WERI-Rb-1 (cell line): ENCODE data around the gene SCGB1C1.
A peak's percentile ranks its signal among the peaks of the same experiment; 100 is the strongest.
"Not testable (repeated sequence)": the region's sequence is repeated elsewhere in the genome, so short reads cannot be mapped to it uniquely, and the experiment has no call there.

ENCODE experiments used
- DNase-seq: peaks from one replicate; pipeline ENCODE4 v3.0.0-alpha.2; 2020
- H3K27ac ChIP-seq: fragments of 250-450 bp; sonication (Bioruptor Pico); 2 replicates; pipeline ENCODE4 v1.5.1; 2020; ENCODE audit warnings: mild to moderate bottlenecking, moderate library complexity
- H3K27me3 ChIP-seq: fragments of 250-450 bp; sonication (Bioruptor Pico); 2 replicates; pipeline ENCODE4 v1.5.1; 2021; ENCODE audit warnings: mild to moderate bottlenecking, low read depth, moderate library complexity; ENCODE audit not compliant: insufficient read depth, severe bottlenecking
- H3K36me3 ChIP-seq: fragments of 250-450 bp; sonication (Bioruptor Pico); 2 replicates; pipeline ENCODE4 v1.5.1; 2020; ENCODE audit warnings: mild to moderate bottlenecking, moderate library complexity
- H3K4me3 ChIP-seq: 2 replicates; pipeline ENCODE4 v1.5.1; 2011; ENCODE audit warnings: low read depth, mild to moderate bottlenecking, control low read depth, low read length
- H3K9me3 ChIP-seq: fragments of 250-450 bp; sonication (Bioruptor Pico); 2 replicates; pipeline ENCODE4 v1.5.1; 2021; ENCODE audit warnings: mild to moderate bottlenecking, moderate library complexity; ENCODE audit not compliant: severe bottlenecking
- CTCF ChIP-seq: IDR thresholded peaks from 2 replicates; pipeline ENCODE4 v1.5.1; 2011; ENCODE audit warnings: low read depth, mild to moderate bottlenecking, control low read depth, inconsistent platforms, low read length

Gene SCGB1C1

GRCh38 chr11:235997-236773 lies 43.3 kb downstream of the SCGB1C1 start, which contains the start of gene SIRT3:
Gene SIRT3, minus strand, starts transcription at chr11:236342. Its CDS starts 14 bp downstream, at chr11:236328.
- peak within 1 kb of the TSS; percentile 93 for H3K4me3 ChIP-seq
- 0 out of 2 replicates have a peak, but pooled peaks have one; percentile 3 for TF ChIP-seq CTCF
- peak; percentile 83 for DNase-seq
- no peaks in the 10 kb centered on the region for H3K9me3 ChIP-seq
- peaks cover 21% of the 10 kb centered on the region for H3K36me3 ChIP-seq
- peak within 1 kb of the TSS; percentile 97 for H3K27ac ChIP-seq
- H3K27me3 ChIP-seq = no peaks in the 10 kb centered on the region

- peaks cover 28% of the 10 kb centered on the region for H3K36me3 ChIP-seq
- peak within 1 kb of the TSS; percentile 97 for H3K27ac ChIP-seq
- peak within 1 kb of the TSS; percentile 93 for H3K4me3 ChIP-seq
- no peaks in the 10 kb centered on the region for H3K27me3 ChIP-seq
- no peak for TF ChIP-seq CTCF
- DNase-seq = peak; percentile 76
- no peaks in the 10 kb centered on the region for H3K9me3 ChIP-seq
Observed at GRCh38 chr11:236774-237767, 44.2 kb downstream of the SCGB1C1 start, which contains the start of gene PSMD13. Gene PSMD13, plus strand, starts transcription at chr11:236976. Its CDS starts 74 bp downstream, at chr11:237050.

- not testable (repeated sequence) for H3K27me3 ChIP-seq, H3K27ac ChIP-seq, H3K4me3 ChIP-seq, DNase-seq, H3K9me3 ChIP-seq
- peaks cover 40% of the 10 kb centered on the region for H3K36me3 ChIP-seq
Observed at GRCh38 chr11:238346-238745, 45.5 kb downstream of the SCGB1C1 start.

DNA sequence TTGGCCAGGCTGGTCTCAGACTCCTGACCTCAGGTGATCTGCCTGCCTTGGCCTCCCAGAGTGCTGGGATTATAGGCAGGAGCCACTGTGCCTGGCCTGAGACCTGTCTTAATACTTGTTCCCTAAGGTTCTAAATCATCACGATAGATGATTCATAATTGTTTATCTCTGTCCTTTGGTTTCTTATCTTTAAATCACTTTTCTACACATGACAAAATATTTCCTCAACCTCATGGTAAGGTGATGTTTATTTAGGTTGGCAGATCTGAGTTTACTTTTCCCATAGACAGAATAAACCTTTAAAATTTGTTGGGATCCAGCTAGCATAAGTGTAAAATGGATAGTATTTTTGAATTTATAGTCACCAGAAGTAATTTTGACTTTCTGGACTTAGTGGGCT lies 47.4 kb downstream of the SCGB1C1 start:
- Histone ChIP-seq H3K36me3 (peaks cover 58% of the 10 kb centered on the region), H3K27ac (no peak overlapping the region), H3K9me3 (no peaks in the 10 kb centered on the region), H3K27me3 (no peaks in the 10 kb centered on the region), H3K4me3 (no peak overlapping the region)
- no peak for TF ChIP-seq CTCF
- DNase-seq = no peak

DNA sequence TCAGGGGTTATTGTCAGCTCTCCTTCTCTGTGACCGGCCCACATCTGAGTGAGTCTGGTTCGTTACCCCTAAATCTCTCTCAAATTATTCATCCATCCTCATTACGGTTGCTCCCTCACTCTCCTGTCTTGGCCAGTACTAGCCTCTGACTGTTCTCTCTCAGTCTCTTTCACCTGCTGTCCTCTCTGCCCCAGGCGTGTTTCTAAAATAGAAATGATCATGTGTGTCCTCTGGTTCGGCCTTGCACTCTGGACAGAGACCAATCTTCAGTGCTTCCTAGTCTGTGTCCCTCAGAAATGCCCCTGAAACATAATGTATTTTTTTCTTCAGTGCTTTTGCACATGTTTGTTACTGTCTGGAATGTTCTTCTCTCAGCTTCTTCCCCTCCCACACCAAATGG lies 48.8 kb downstream of the SCGB1C1 start:
- no peak for TF ChIP-seq CTCF
- peaks cover 71% of the 10 kb centered on the region for H3K36me3 ChIP-seq
- no peaks in the 10 kb centered on the region for H3K27me3 ChIP-seq
- no peak for DNase-seq
- no peak overlapping the region for H3K4me3 ChIP-seq
- no peak overlapping the region for H3K27ac ChIP-seq
- H3K9me3 ChIP-seq = no peaks in the 10 kb centered on the region
